ENCODE data around the gene INSL3. TPM values are rescaled to one million over a fixed set of nuclear protein-coding genes. Genes with fewer than 3 reads are reported as not detected.
"Not testable (repeated sequence)": the region's sequence is repeated elsewhere in the genome, so short reads cannot be mapped to it uniquely, and the experiment has no call there.

INSL3 gene
- total RNA-seq, 1 donor from 2014 or later: not detected

DNA sequence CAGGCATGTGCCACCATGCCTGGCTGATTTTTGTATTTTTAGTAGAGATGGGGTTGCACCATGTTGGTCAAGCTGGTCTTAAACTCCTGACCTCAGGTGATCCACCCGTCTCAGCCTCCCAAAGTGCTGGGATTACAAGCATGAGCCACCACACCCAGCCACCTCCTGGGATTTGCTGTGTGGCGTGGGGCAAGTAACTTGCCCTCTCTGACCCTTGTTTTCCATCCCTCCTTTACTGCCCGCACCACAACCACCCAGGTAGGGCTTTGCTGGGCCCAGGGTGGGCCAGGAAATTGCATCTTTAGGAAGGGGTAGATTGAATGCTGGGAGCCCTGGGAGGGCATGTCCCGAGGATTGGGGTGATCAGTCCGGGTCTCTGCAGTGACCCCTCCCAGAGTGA lies 37.6 kb downstream of the INSL3 start:
- DNase-seq: not testable (repeated sequence)

DNA sequence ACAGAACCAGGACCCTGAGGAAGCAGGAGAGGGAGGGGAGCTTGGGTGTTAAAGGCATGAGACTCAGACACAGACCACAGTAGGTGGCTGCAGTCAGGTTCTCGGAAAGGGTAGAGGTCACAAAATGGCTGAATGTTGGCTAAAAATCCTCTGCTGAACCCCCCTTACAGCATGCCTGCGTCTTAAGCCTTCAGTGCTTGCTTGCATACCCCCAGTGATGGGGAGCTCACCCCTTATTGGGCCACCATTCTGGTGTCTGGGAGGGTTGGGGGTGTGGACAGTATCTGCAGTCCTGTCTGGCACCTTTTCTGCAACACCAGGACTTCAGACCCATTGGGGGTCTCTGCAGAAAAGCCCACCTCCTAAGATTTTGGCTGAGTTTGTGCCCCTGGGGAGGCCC lies 40.5 kb downstream of the INSL3 start:
- no peak for DNase-seq

GRCh38 chr19:17778968-17779929 lies 42.1 kb downstream of the INSL3 start:
- DNase-seq: peak; percentile 52

DNA sequence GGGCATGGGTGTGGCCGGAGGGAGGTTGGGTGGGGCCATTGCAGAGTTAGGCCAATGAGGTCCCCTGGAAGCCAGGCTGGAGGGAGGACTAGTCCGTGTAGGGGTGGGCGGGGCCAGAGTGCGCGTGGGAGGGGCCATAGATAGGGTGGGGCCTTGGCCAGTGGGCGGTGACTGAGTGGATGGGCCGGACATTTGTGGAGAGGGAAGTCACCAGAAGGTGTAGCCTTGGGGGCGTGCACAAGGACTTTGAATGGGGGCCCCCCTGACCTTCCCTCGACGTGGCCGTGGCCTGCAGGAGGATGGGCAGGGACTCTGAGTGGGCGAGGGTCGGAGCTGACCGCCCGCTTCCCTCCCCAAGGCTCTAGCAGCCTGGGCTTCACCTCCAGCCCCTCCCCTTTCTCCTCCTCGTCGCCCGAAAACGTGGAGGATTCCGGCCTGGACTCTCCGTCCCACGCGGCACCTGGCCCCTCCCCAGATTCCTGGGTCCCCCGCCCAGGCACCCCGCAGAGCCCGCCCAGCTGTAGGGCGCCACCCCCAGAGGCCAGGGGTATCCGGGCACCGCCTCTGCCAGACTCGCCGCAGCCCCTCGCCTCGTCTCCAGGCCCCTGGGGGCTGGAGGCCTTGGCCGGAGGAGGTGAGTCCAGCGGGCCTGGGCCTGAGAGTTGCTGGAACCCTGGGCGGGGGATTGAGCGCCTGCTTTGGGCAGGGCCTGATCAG lies 42.9 kb downstream of the INSL3 start:
- DNase-seq: peak; percentile 63

DNA sequence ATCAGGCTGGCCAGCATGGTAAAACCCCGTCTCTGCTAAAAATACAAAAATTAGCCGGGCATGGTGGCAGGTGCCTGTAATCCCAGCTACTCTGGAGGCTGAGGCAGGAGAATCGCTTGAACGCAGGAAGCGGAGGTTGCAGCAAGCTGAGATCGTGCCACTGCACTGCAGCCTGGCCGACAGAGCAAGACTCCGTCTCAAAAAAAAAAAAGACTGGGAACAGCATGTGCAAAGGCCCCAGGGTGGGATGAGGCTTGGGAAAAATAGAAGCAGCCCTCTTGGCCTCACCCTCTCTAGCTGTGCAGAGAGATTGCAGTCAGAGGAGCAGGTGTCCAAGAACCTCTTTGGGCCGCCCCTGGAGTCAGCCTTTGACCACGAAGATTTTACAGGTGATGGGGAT lies 43.5 kb downstream of the INSL3 start:
- DNase-seq: not testable (repeated sequence)

DNA sequence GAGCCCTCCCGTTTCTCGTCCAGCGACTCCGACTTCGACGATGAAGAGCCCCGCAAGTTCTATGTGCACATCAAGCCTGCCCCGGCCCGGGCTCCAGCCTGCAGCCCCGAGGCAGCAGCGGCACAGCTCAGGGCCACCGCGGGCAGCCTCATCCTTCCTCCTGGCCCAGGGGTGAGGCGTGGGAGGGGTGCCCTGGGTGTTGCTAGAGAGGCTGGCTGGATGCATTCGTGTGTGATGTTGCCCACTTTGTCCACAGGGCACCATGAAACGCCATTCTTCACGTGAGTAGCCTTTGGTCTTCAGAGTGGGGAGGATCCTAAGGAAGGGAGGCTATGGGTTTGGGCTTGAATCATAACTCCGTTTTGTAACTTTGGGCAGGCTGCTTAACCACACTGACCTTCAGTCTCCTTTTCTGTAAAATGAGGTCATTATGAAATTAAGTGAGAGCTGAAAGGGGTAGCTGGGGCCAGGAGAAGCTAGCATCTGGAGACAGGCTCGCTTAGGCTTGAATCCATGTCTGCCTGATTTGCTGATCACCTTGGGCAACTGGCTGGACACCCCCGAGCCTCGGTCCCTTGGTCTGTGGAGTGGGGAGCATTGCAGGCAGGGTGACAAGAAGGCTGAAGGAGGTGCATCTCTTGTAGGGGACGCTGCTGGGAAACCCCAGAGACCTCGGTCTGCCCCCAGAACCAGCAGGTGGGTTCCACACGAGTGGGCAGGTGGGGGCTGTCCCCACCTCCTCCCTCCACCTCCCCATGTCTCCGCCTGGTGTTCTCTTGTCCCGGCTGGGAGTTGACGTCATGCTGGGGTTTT lies 45.1 kb downstream of the INSL3 start:
- no peak for DNase-seq

- peak; percentile 59 for DNase-seq
Measured at GRCh38 chr19:17775245-17775927, 45.9 kb downstream of the INSL3 start.

DNA sequence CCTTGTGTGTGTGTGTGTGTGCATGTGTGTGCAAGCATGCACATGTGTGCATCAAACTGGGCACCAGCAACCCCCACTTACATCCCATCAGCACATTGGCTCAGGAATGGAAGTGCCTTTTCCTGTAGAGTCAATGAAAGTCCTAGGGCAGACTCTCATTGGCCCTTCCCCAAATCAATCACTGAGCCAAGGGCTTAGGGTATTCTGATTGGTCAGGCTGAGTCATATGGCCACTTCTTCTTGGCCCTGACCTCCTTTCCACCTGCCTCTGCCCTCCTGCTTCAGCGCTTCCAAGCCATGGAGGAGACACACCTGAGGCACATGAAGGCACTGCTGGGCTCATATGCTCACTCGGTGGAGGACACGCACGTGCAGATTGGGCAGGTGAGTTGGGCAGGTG lies 49.1 kb downstream of the INSL3 start:
- DNase-seq: peak; percentile 34

- no peak for DNase-seq
Measured at GRCh38 chr19:17770613-17771012, 50.7 kb downstream of the INSL3 start.

GRCh38 chr19:17767559-17767958 lies 53.8 kb downstream of the INSL3 start:
- DNase-seq: no peak

- peak; percentile 88 for DNase-seq
Measured at GRCh38 chr19:17766543-17767131, 54.7 kb downstream of the INSL3 start.

Other genes with a start within 250 kb of the INSL3 start
- under 0.01 and 0.09 TPM in 2 replicates for gene UNC13A, start 133.2 kb downstream of the INSL3 start, total RNA-seq
- gene MAP1S, start 102.0 kb downstream of the INSL3 start, total RNA-seq: 47.8 and 81.4 TPM in 2 replicates
- 0.51 and 0.56 TPM in 2 replicates for gene FCHO1, start 70.0 kb downstream of the INSL3 start, total RNA-seq
- 0.42 TPM in 1 of 2 replicates, not detected in the other for gene B3GNT3, start 26.4 kb downstream of the INSL3 start, total RNA-seq
- 3.2 and 4.1 TPM in 2 replicates for gene JAK3, start 26.5 kb upstream of the INSL3 start, total RNA-seq
- 793 and 1,347 TPM in 2 replicates for gene RPL18A, start 38.4 kb upstream of the INSL3 start, total RNA-seq
- not detected in 2 replicates for gene SLC5A5, start 50.4 kb upstream of the INSL3 start, total RNA-seq
- gene CCDC124, start 111.5 kb upstream of the INSL3 start, total RNA-seq: 24.8 and 58.4 TPM in 2 replicates
- under 0.01 and 0.42 TPM in 2 replicates for gene KCNN1, start 145.6 kb upstream of the INSL3 start, total RNA-seq
- 68.7 and 107 TPM in 2 replicates for gene ARRDC2, start 186.7 kb upstream of the INSL3 start, total RNA-seq